ENCODE measurements around the gene DMBX1.

The DMBX1 gene

DNA sequence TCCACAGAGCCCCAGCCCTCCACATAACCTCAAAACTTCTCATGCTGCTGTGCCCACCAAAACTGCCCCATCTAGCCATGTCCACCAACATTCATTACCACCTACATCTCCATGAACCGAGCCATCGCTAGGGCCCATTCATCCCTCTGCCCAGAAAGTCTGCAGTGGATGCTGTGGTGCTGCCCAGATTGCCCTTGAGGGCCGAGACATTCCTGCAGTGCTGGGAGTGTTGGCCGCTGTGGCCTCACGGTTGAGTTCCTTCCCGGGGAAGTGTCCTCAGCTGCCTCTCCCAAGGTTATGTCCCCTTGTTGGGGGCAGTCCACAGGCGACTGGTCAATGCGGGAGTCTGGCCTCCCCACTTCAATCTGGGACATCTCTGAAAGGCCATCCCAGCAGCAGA, 30.3 kb upstream of the DMBX1 start:
- no peak for DNase-seq (ENCODE audit: low read depth in 4 of 4, low spot score in 1 of 4)

DNA sequence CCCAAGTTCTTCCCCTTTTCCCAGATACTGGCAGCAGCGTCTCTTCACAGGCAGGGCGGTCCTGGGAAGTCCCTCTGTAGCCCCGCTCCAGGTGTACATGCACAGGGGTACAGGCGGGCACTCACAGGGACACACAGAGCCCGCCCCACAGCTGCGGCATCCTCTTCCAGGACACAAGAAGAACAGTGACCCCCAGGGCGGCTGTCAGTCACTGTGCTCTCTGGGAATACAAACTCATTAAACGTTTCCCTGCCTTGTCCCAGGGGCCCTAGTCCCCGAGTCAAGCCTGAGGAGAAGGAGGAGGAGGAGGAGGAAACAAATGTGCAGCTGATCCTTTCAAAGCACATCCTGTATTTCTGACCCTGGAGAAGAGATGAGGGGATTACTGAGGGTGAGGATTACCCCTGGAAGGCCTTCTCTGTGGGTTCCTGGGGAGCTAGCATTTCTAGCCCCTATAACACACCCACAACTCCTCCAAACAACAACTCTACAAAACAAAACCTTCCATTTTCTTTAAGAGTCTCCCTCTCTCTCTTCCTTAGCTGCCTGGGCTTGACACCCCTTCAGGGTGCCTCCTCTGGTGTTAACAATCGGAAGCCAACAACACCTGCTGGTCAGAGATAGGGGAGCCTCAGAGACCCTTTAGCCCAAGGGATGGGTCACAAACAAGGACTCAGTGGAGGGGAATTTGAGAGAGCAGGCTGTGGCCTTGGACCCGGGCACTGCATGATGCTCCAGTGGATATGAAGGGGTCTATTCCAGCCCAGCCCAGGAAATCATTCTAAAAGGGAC, 28.4 kb upstream of the DMBX1 start:
- no peak for DNase-seq (ENCODE audit: low read depth in 4 of 4, low spot score in 1 of 4)

DNA sequence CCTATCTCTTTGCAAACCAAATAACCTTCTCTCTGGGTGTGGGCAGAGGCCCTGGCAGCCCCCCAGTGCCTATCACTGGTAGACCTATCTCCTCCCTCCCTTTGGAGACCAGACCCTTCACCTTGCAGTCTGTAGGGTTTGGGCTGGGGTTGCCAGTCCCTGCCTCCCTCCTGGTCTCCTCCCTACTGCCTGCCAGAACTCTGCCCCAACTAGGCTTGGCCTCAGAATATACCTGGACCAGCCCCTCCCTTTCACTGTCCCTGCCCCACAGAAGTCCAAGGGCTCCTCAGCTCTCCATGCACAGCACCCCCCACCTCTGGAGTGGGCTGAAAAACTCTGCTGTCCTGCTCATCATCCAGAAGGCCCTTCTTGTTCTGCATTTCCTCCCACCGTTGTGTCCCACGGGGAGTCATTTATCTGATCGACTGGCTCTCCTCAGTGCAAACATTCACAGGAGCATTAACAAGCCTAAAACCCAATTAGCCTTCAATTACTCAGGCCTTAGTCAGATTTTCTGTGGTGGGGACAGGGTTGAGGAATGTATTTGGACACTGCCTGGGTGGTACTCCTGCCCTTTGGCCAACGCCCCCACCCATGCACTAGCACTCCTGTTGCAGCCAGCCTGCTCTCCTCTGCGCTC, 27.7 kb upstream of the DMBX1 start:
- DNase-seq (ENCODE audit: low read depth in 4 of 4, low spot score in 1 of 4), result no peak

DNA sequence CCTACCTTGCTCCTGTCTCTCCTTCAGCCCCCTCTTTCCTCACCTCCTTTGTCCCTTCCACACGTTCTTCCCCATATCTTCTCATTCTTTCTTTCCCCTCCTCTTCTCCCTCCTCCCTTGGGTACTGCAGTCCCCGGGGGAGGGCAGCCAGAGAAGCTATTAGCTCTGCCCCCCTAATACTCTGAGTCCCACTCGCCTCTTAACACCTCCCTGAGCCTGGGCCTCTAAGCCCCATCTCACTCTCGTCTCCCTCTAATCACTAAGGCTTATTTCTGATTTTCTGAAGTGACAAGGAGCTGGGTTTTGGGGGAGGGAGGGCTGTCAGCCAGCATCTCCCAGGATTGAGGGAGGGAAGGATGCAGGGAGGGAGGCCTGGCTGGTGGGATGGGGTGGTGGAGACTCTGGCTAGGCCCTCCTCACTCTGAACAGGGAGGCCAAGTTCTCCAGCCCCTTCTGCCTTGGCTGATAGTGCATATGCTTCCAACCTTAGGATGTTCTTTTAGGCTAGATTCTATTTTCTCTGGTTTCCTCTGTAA, 25.6 kb upstream of the DMBX1 start:
- DNase-seq (ENCODE audit: low read depth in 4 of 4, low spot score in 1 of 4), result no peak

DNA sequence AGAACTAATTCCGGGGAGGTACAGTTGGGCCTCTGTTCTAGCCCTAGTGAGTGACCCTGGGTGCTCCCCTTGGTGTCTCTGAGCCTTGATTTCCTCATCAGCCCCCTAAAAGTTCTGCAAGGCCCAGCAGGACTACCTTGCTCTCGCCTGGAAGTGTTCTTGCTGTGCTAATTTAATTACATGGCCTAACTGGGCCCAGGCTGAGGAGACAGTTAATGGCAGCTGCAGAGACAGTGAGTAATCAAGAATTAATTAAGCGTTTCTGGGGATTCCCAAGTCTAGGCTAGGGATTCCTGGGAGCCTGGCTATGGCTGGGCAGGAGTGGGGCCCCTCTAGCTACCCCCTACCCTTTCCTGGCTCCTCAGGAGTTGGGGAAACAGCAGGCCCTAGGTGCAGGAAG, 24.7 kb upstream of the DMBX1 start:
- DNase-seq (ENCODE audit: low read depth in 4 of 4, low spot score in 1 of 4), result no peak

DNA sequence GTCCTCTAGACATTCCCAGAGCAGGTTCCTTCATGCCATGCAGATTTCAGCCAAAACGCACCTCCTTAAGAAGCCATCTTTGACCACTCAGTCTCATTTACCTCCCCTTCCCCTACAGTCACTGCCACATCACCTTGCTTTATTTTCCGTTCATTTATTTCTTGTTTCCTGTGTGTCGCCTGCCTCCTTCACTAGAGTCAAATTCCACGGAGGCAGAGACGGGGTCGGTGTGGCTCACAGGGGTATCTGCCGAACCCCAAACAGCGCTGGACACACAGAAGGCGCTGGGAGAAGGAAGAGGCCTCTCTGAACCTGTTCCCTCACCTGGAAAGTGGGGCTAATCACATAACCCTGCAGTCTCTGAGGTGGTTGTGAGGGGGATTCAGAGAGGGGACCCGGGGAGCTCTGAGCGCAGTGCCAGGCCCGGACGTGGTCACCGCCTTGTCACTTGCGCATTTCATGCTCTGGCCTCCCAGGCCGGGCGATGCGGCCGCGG, 23.6 kb upstream of the DMBX1 start:
- no peak for DNase-seq (ENCODE audit: low read depth in 4 of 4, low spot score in 1 of 4)

DNA sequence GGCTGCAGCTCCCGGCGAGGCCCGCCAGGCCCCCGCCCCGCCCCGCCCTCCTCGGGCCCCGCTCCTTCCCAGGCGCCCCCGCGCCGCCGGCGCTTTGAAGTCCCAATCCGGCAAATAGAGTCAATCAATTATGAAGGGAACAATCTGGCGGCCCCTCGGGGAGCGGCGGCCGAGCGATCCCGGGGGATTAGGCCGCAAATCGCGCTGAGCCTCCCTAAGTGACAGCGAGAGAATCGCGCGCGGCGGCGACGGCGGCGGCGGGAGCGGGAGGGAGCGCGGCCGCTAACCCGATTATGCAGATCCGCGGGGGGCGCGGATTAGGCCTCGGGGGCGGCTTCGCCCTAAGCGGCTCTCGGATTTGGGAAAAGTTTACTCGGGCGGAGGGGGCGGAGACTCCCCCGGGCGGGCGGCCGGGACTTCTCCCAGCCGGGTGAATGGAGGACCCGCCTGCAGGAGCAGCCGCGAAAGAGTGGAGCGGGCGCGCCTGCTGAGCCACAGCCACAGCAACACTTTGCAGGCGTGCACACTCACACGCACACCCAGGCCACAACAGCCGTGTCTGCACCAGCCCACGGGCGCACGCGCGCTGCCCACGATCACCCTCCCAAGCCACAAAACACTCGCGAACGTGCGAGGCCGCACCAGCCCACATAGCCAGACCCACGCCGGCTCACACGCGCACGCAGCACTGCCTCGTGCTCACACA, 23.0 kb upstream of the DMBX1 start:
- no peak for DNase-seq (ENCODE audit: low read depth in 4 of 4, low spot score in 1 of 4)

DNA sequence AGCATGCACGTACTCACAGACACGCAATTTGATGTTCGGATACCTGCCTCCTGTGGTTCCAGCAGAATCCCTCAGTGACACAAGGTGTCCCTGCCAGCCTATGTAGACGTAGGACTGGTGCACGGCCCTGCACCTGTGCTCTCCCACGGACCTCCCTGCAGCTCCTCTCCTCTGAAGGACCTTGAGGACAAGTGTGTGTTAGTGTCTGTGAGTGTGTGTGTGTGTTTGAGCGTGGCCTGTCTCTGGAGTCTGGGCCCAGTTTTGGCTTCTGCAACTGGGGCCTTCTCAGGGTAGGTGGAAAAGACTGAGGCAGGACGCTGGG, 22.5 kb upstream of the DMBX1 start:
- DNase-seq (ENCODE audit: low read depth in 4 of 4, low spot score in 1 of 4), result no peak

DNA sequence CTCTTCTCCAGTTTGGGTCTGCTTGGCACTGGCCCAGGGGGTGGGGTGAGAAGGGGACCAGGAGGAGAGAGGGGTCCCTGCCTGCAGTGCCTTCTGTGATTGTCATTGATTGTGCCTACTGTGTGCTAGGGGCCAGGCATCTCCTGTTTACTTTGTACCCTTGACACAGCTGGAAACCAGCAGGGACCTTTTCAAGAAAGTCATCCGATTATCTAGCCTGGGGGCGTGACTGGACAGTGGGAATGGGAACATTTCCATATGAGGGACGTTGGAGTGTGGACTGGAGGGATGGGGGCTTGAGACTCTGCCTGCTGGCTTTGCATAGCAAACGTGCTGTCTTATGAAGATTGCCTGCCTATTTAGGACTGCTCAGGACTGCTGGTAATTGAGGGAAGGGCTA, 19.8 kb upstream of the DMBX1 start:
- DNase-seq (ENCODE audit: low read depth in 4 of 4, low spot score in 1 of 4), result no peak

DNA sequence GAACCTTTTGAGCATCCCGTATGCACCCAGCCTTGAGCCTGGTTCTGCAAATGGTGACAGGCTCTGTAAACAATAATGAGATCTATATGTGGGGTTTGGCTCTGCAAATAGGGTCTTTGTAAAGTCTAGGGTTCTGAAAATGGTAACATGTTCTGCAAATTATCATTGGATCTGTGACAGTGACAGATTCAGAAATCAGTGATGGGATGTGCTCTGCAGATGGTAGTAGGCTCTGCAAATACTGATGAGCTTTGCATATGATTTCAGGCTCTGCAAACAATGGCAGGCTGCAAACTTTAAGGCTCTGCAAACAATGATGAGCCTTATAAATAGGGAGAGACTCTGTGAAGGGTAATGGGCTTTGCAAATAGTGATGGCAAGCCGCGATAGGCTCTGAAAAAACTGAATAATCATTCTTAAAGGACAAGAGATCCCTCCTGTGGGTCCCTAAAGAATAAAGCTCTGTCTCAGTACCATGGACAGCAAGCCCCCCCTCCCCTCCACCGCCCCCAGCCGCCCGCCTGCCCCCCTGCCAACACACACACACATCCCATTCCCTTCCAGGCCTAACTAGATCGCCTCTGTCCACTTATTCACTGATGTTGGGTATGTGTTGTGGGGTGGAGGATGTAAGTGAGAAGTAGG, 17.7 kb upstream of the DMBX1 start:
- DNase-seq (ENCODE audit: low read depth in 4 of 4, low spot score in 1 of 4), result no peak

DNA sequence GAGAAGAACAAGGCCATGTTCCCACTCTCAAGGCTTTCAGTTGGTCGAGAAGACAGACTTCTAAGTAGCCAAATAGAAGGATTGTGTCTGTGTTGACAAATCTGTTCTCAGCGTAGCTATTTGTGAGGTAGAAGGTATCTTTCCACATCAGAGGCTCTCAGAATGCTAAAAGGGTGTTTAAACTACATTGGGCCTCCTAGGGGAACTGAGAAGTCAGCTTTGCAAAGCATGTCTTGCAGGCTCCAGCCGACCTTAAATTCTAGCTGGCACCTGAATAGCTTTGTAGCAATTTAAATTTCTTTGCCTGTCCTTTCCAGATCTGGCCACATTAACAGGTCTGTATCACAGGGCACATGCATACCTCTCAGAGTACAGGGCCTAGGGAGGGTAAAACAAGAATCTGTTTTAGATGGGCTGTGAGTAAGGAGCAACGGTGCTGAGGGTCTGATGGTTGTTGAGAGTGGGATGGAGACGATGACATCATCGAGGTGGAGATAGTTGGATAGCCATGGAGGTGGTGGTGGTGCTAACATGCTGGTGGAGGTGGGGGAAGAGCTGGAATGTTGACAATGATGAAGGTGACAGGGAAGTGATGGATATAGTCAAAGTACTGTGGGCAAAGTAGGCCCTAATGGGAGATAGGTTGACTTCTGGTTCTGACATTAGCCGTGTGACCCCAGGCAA, 17.0 kb upstream of the DMBX1 start:
- no peak for DNase-seq (ENCODE audit: low read depth in 4 of 4, low spot score in 1 of 4)

DNA sequence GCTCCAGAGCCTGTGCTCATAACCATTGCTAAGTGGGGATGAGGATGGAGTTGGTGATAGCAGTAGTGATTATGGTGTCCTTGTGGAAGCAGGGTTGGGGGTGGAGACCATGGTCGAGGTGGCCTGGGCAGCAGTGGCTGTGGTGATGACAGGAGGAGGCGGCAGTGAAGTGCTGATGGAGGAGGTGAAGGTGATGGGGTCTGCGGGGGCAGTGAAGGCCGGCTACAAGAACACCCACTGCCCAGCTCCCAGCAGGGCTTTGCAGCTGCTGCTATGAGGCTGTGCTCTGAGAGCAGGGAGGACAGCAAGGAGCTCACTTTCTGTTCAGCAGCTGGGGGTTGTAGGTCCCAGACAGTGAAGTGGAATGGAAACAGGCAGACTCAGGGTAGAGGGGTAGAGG, 15.6 kb upstream of the DMBX1 start:
- no peak for DNase-seq (ENCODE audit: low read depth in 4 of 4, low spot score in 1 of 4)

DNA sequence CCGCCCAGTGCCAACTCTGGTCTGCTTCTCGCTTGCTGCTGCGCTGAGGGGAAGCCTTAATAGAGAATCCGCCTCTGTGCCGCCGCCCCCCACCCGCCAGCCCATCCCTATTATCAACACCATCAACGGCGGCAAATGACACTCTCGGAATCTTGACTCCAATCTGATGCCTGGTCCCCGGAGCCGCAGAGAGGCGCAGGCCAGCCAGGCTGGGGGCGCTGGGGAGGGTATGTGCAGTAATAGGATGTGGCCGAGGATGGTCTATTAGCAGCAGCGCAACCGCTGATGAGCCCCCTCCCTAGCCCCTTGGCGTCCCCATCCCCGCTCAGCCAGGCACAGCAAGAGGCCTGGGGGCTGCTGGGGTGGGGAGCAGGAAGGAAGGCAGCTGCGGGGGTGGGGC, 15.1 kb upstream of the DMBX1 start:
- no peak for DNase-seq (ENCODE audit: low read depth in 4 of 4, low spot score in 1 of 4)

DNA sequence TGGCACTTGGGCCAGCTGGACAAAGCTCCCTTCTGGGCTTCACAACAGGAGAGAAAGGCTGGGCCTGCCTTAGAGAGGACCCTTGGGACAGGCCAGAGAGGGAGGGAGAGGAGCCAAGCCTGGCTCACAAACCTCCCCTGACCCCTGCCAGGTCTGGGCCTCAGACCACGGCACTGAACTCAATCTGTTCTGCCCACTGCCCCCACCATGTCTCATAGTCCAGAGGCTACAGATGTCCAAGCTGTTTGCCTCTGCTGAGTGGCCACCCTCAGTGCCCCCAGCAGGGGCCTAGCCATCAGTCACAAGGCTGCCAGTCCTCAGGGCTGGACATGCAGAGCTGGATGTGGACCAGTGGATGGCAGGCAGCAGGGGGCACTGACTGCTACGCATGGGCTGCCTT, 13.0 kb upstream of the DMBX1 start:
- no peak for DNase-seq (ENCODE audit: low read depth in 4 of 4, low spot score in 1 of 4)

DNA sequence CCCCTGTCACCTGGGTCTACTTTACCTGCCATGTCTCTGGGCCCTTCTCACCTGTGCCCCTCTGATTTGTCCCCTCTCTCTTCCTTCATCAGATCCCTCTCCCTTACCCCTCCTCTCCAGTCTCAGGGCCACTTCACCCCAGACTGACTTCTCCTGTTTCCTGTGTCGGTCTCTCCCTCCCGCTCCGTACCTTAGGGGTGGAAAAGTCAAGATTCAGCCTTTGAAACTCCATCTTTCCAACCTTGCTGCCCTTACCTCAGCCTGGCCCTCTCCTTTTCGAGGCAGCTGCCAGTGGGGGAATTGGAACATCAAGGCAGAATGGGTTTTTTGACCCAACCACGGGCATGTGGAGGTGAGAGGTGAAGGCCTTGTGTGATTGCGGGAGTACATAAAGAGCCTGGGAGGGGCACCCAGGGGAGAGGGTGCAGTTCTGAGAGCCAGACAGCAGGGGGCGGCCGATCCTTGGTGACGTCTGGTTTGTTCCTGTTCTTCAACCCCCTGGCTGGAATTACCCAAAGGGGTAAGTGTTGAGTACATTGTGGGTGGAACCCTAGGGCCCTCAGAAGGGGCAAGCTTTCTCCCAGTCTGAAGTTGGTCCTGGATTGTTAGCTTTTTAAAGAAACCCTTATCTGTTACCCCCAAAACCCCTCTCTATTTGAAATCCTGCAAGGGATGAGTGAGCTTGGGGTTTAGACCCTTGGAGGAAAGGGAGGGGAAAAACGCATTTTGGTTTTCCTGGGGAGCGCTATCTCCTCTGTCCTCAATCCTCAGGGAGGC, 12.3 kb upstream of the DMBX1 start:
- DNase-seq (ENCODE audit: low read depth in 4 of 4, low spot score in 1 of 4), result peak; percentile 39 to 68 (median 64)

DNA sequence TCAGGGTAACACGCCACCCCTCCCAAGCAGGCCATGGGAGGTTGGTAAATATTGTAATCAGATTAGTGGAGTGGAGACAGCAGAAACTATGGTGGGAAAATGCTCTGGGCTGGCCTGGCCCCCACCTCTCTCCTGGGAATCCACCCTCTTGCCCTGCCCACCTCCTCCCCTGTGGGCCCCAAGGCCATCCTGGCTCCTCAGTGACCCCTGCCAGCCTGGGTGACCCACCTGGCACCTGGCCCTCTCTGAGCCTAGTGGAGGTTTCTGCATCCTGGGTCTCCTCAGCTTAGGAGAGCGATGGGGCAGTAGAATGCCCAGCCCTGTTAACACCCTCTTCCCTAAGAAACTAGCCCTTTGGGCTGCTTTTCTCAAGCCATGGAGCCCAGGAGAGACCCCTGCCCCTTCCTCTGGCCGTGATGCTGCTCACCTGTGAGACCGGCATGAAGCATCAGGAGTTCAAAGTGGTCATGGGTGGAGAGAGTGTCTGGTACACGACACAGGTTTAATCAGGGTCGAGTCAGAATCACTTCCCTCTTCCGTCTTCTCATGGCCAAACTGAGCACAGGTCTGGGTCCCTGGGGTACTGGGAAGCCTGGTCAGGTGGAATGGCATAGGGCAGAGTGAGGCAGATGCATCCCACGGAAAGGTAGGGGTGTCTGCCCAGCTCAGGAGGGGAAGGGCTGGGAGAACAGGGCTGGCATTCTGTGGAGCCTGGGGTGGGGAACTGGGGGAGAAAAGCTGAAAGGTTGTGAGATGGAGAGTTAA, 10.7 kb upstream of the DMBX1 start:
- DNase-seq (ENCODE audit: low read depth in 4 of 4, low spot score in 1 of 4), result no peak

DNA sequence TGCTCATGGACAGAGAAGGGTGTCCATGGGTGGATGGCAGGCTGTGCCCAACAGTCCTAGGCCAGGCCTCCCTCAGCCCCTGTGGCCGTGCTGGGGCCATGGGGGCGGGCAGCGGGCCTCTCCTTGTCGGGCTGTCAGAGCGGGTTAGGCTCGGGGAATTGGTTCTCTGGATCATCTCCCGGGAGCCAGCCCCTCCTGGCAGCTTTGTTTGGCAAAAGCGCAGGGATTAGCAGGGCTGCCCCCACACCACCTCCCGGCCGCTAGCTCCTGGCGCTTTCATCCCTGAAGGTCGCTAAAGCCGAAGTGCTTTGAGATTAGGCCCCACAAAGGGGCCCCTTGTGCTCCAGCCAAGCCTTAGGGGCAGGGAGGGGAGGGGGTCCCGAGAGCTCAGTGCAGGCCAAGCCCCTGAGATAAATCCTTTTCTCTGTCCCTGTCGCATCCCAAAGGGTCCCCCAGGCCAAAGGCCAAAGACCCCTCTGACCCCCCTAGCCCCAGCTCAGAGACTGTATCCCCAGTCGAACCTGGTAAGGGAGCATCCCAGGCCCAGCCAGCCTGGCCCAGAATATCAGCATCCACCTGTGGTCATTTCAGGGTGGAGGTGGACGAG, 9.8 kb upstream of the DMBX1 start:
- no peak for DNase-seq (ENCODE audit: low read depth in 4 of 4, low spot score in 1 of 4)

DNA sequence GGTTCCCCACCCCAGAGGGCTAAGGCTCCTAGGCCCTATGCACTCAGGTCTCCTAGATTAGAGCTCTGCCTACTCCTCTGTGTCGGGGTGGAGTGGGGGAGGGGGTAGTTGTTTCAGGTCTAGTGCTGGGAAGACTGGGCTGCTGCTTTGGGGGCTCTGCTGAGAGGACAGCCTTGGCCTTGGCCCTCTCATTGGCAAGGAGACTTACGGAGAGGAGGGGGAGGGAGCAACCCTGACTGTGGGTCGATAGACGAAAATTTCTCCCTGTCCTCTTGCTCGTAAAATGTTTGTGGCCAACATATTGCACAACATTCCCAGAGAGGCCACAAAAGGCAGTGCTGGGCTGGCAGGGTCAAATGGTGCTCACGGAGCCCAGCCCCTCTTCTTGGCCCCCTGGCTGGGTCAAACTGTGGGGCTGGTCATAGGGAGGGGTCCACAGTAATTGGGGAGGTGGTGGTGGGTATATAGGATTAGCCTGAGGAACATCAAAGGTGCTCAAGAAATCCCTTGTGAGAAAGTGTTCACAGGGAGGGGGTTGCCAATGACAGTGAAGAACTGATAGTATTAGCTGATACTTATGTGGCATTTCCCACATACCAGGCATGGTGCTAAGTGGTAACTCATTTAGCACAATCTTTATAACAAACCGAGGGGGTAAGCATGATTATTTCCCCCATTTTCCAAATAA, 8.5 kb upstream of the DMBX1 start:
- no peak for DNase-seq (ENCODE audit: low read depth in 4 of 4, low spot score in 1 of 4)

DNA sequence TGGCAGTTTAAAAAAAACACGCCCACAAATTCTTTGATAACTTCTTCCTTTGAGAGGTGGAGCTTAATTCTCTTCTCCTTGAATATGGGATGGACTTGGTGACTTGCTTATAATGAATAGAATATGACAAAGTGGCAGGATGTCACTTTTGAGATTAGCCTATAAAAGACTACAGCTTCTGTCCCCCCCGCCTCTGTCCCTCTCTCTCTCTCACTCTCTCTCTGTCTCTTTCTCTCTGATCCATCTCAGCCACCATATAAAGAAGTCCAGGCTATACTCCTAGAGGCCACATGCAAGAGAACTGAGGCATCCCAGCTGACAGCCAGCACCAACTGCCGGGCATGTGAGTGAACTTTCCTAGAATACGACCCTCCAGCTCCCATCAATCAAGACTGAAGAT, 7.7 kb upstream of the DMBX1 start:
- no peak for DNase-seq (ENCODE audit: low read depth in 4 of 4, low spot score in 1 of 4)

Measured in stimulated activated CD4-positive, alpha-beta T cell treated with anti-CD3 and anti-CD28 coated beads, Interleukin-1b, Interleukin-23, amount 100 ng/mL, for 24 hours (primary cell).